Loucy (cell line): ENCODE measurements around the gene SPDEF.

Experiments
- EZH2phosphoT487 ChIP-seq: fragments of 200-600 bp; IDR thresholded peaks from 2 replicates; pipeline ENCODE4 v1.6.1; 2018; ENCODE audit warnings: antibody characterized with exemption, mild to moderate bottlenecking, moderate library complexity, borderline replicate concordance
- TF ChIP-seq, protein P1 (sequence below): fragments of 200-600 bp; sonication (generic); conservative IDR thresholded peaks from 2 replicates; pipeline ENCODE4 v1.5.1; 2014; ENCODE audit warnings: mild to moderate bottlenecking, antibody characterized with exemption, low read length

- TF ChIP-seq, protein P1, sequence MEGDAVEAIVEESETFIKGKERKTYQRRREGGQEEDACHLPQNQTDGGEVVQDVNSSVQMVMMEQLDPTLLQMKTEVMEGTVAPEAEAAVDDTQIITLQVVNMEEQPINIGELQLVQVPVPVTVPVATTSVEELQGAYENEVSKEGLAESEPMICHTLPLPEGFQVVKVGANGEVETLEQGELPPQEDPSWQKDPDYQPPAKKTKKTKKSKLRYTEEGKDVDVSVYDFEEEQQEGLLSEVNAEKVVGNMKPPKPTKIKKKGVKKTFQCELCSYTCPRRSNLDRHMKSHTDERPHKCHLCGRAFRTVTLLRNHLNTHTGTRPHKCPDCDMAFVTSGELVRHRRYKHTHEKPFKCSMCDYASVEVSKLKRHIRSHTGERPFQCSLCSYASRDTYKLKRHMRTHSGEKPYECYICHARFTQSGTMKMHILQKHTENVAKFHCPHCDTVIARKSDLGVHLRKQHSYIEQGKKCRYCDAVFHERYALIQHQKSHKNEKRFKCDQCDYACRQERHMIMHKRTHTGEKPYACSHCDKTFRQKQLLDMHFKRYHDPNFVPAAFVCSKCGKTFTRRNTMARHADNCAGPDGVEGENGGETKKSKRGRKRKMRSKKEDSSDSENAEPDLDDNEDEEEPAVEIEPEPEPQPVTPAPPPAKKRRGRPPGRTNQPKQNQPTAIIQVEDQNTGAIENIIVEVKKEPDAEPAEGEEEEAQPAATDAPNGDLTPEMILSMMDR, result no peak
- no peak for TF ChIP-seq EZH2phosphoT487
These were observed 26.3 kb downstream of the SPDEF start for GRCh38 chr6:34529665-34530327.
